Spleen (tissue), 7 donors: ENCODE measurements around the gene RBMS2.

Experiments used
- POLR2A ChIP-seq, 3 donors: fragments of 450-650 bp; IDR thresholded peaks; one replicate each; pipeline ENCODE4 v1.5.1; 2017; ENCODE audit warnings: antibody characterized with exemption in 3 of 3, mild to moderate bottlenecking in 1 of 3
- POLR2AphosphoS5 ChIP-seq, 3 donors: sonication (generic); formaldehyde crosslinking; IDR thresholded peaks; one replicate each; pipeline ENCODE4 v1.5.1; 2017; ENCODE audit warnings: antibody characterized with exemption in 3 of 3
- TF ChIP-seq, protein P1 (sequence below), 11 experiments: fragments of 200-600 bp in 7 of 11; fragments of 450-650 bp in 4 of 11; sonication (generic) in 4 of 11; IDR thresholded peaks in 8 of 11; conservative IDR thresholded peaks in 3 of 11; 1 replicate in 7 of 11; 2 replicates in 4 of 11; pipeline versions ENCODE4 v1.4.0 to v1.8.0; 2016 to 2021; ENCODE audit warnings: antibody characterized with exemption in 11 of 11, inconsistent platforms in 4 of 11, mild to moderate bottlenecking in 1 of 11
- donor health status: DM: no; HTN: no; CAD: no; lungs with moderate emphysema.
- donor health status: DM: no; HTN: no; CAD: no.
- donor health status: DM: no; HTN: no; CAD: no.

DNA sequence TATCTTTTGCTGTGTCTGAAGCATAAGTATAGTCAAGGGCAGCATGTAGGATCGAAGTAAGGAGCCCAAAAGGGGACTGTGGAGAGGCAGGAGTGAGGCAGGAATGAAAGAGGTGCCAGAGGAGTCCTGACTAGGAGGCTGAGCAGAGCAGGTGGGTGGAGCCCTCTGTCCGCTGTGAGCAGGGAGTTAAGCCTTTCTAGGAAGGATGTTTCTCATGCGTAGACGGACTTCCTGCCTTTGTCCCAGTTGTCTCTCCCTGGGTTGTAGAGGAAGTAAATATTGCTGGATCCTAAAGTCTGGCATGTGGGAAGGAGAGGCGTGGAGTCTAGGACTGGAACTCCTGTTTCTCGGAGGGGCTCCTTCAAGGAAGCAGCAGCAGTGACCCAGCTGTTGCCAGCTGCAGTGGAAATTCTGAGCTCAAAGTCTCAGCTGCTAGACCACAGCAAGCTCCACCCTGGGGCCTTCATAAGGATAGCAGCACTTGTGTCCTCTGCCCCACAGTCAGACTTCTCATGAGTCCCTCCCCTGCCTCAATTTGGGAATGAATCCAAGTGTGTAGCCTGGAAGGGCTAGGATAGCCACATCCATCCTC is 44.0 kb downstream of the RBMS2 start:
- TF ChIP-seq POLR2AphosphoS5 (IDR thresholded peaks at IDR 0.05) (peak in 2 of 3 donors; percentile 75 to 84), POLR2A (IDR thresholded peaks at IDR 0.05) (peak in 1 of 3 donors; percentile 33)
- TF ChIP-seq, protein P1, sequence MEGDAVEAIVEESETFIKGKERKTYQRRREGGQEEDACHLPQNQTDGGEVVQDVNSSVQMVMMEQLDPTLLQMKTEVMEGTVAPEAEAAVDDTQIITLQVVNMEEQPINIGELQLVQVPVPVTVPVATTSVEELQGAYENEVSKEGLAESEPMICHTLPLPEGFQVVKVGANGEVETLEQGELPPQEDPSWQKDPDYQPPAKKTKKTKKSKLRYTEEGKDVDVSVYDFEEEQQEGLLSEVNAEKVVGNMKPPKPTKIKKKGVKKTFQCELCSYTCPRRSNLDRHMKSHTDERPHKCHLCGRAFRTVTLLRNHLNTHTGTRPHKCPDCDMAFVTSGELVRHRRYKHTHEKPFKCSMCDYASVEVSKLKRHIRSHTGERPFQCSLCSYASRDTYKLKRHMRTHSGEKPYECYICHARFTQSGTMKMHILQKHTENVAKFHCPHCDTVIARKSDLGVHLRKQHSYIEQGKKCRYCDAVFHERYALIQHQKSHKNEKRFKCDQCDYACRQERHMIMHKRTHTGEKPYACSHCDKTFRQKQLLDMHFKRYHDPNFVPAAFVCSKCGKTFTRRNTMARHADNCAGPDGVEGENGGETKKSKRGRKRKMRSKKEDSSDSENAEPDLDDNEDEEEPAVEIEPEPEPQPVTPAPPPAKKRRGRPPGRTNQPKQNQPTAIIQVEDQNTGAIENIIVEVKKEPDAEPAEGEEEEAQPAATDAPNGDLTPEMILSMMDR (IDR thresholded peaks at IDR 0.05 in 8 of 11, conservative IDR thresholded peaks at IDR 0.05 in 3 of 11) = peak in 1 of 11 experiments; percentile 15
